GM13977 (cell line): Measurements from ENCODE around the gene GPR179.

ENCODE experiments used
- DNase-seq: peaks from one replicate; pipeline ENCODE4 v3.0.0; 2012; ENCODE audit warnings: low spot score
- in situ Hi-C: fragments of 300-500 bp; cut with MboI; formaldehyde crosslinking; loops from one replicate; pipeline ENCODE4 v1.12.0; 2022; ENCODE audit warnings: low sequenced_read_pairs, low pct_unique_long_range_greater_than_20kb, mixed read lengths, inconsistent platforms; ENCODE audit not compliant: unreplicated experiment
- TF ChIP-seq, protein P1 (sequence below): IDR thresholded peaks from 2 replicates; pipeline ENCODE4 v1.5.1; 2012; ENCODE audit warnings: mild to moderate bottlenecking, control low read depth; ENCODE audit not compliant: insufficient read depth; ENCODE audit errors: extremely low read depth, missing control alignments

GPR179 gene

GRCh38 chr17:38328620-38329019, 15.1 kb downstream of the GPR179 start:
- DNase-seq: no peak

DNA sequence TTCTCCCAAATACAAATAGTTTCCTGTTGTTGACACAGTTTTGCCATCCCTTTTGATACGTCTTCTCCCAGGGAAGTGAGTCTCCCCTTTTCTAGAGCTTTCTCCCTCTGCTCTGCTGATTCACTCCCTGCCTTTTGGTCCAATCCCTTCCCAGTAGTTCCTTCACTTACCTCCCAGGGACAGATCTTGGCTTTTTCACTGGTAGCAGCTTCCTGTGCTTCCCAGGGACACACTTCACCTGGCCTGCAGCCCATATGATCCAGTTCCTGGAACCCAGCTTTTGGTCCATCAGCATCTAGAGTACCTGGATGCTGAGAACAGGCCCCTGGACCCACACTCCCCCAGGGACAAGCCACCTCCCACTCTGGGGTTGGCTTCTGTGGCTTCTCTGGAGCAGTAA, 15.8 kb downstream of the GPR179 start:
- no peak for DNase-seq
- in situ Hi-C loops: no loop called here
- TF ChIP-seq, protein P1, sequence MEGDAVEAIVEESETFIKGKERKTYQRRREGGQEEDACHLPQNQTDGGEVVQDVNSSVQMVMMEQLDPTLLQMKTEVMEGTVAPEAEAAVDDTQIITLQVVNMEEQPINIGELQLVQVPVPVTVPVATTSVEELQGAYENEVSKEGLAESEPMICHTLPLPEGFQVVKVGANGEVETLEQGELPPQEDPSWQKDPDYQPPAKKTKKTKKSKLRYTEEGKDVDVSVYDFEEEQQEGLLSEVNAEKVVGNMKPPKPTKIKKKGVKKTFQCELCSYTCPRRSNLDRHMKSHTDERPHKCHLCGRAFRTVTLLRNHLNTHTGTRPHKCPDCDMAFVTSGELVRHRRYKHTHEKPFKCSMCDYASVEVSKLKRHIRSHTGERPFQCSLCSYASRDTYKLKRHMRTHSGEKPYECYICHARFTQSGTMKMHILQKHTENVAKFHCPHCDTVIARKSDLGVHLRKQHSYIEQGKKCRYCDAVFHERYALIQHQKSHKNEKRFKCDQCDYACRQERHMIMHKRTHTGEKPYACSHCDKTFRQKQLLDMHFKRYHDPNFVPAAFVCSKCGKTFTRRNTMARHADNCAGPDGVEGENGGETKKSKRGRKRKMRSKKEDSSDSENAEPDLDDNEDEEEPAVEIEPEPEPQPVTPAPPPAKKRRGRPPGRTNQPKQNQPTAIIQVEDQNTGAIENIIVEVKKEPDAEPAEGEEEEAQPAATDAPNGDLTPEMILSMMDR: no peak

More at GRCh38 chr17:38328620-38329019, 15.1 kb downstream of the GPR179 start:
- TF ChIP-seq, protein P1: no peak
- in situ Hi-C loops: no loop called here

GRCh38 chr17:38326996-38327792, 16.6 kb downstream of the GPR179 start:
- TF ChIP-seq, protein P1: no peak
- DNase-seq: no peak
- in situ Hi-C loops: no loop called here

GRCh38 chr17:38325221-38325851, 18.4 kb downstream of the GPR179 start:
- in situ Hi-C loops: no loop called here
- TF ChIP-seq, protein P1: no peak
- DNase-seq: no peak

DNA sequence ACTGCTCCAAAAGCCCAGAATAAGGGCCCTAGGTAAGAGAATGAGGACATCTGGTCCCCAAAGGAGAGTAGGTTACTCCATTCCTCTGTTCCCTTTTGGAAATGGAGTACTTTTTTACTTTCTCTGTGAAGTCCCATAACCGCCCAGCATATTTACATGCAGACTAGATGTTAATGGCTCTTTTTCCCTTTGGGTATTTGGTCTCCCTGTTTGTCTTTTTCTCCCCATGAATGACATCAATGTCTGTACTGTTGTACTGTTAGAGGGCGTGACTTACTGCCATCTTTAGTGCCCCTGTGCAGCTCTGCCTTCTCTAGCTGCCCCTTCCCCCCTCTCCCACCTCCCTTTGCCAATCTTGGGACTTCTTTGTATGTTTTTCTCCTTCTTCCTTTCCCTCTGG, 19.0 kb downstream of the GPR179 start:
- in situ Hi-C loops: no loop called here
- DNase-seq: no peak
- TF ChIP-seq, protein P1: no peak

GRCh38 chr17:38324141-38324697, 19.5 kb downstream of the GPR179 start:
- in situ Hi-C loops: no loop called here
- DNase-seq: no peak
- TF ChIP-seq, protein P1: no peak
